A549 (cell line): ENCODE data around the gene IGF1. TPM values are rescaled to one million over a fixed set of nuclear protein-coding genes. Genes with fewer than 3 reads are reported as not detected.

Experiments
- ATAC-seq, 2 experiments: fragments of 200-7000 bp in 1 of 2; fragments of >200 bp in 1 of 2; cut with Nextera tagmentation in 1 of 2; cut with Tn5 transposase in 1 of 2; 3 replicates each; pipeline versions ENCODE4 v1.8.0 to v1.9.1; 2018 to 2020; ENCODE audit warnings: mild to moderate bottlenecking in 1 of 2, moderate library complexity in 1 of 2
- CTCF ChIA-PET: fragments of 300-600 bp; sonication (Branson Sonifier 250); formaldehyde crosslinking; extraction: SDS; loops from one replicate; lab custom pipeline; 2021; ENCODE audit warnings: antibody characterized with exemption, inconsistent platforms; lab: Yijun Ruan, JAX
- POLR2A ChIA-PET: fragments of 350-600 bp; formaldehyde crosslinking; extraction: SDS; loops from one replicate; lab custom pipeline; 2021; ENCODE audit warnings: antibody characterized with exemption, inconsistent platforms; lab: Yijun Ruan, JAX
- DNase-seq, 2 experiments: peaks; one replicate each; pipeline versions ENCODE4 v3.0.0 to v3.0.0-alpha.2; 2011 to 2016; ENCODE audit warnings: low read depth in 1 of 2, low spot score in 1 of 2
- FAIRE-seq: peaks from 2 replicates; lab custom pipeline; 2011; peaks lifted over from hg19 to GRCh38; lab: Jason Lieb, UNC
- H3K27ac ChIP-seq, 2 experiments: fragments of >200 bp; sonication (Bioruptor Twin); formaldehyde crosslinking; 3 replicates each; pipeline ENCODE4 v1.5.1; 2016 to 2017
- H3K4me1 ChIP-seq: fragments of >200 bp; sonication (Bioruptor Twin); formaldehyde crosslinking; 3 replicates; pipeline ENCODE4 v1.6.1; 2016
- H3K4me2 ChIP-seq: fragments of >200 bp; sonication (Bioruptor Twin); formaldehyde crosslinking; 3 replicates; pipeline ENCODE4 v1.6.1; 2016
- H3K4me3 ChIP-seq: fragments of >200 bp; sonication (Bioruptor Twin); formaldehyde crosslinking; 3 replicates; pipeline ENCODE4 v1.5.1; 2016
- H3K9me3 ChIP-seq: fragments of >200 bp; sonication (Bioruptor Twin); formaldehyde crosslinking; 3 replicates; pipeline ENCODE4 v1.6.1; 2016
- CBX2 ChIP-seq: fragments of 200-600 bp; sonication (generic); IDR thresholded peaks from 2 replicates; pipeline ENCODE4 v1.6.1; 2016; ENCODE audit warnings: low read depth, mild to moderate bottlenecking, borderline replicate concordance
- CHD2 ChIP-seq: fragments of 150-350 bp; IDR thresholded peaks from 2 replicates; pipeline ENCODE4 v1.6.1; 2014; ENCODE audit warnings: low read length; ENCODE audit not compliant: partially characterized antibody
- CHD4 ChIP-seq: fragments of 200-600 bp; sonication (generic); IDR thresholded peaks from 2 replicates; pipeline ENCODE4 v1.6.1; 2016; ENCODE audit warnings: antibody characterized with exemption, mild to moderate bottlenecking, borderline replicate concordance
- EP300 ChIP-seq, 2 experiments: fragments of >200 bp; sonication (Bioruptor Twin); formaldehyde crosslinking; IDR thresholded peaks; 2 replicates in 1 of 2; 3 replicates in 1 of 2; pipeline ENCODE4 v1.6.1; 2016 to 2017
- FOXS1 ChIP-seq: fragments of 250-450 bp; sonication (Bioruptor Pico); IDR thresholded peaks from 2 replicates; pipeline ENCODE4 v1.5.0; 2020; ENCODE audit warnings: mild to moderate bottlenecking, moderate library complexity
- GATA3 ChIP-seq: IDR thresholded peaks from 2 replicates; pipeline ENCODE4 v1.6.1; 2012; ENCODE audit warnings: borderline replicate concordance
- HOXA7 ChIP-seq: fragments of 250-450 bp; sonication (Bioruptor Pico); IDR thresholded peaks from 2 replicates; pipeline ENCODE4 v1.5.0; 2020; ENCODE audit warnings: mild to moderate bottlenecking, moderate library complexity
- HOXB5 ChIP-seq: fragments of 250-450 bp; sonication (Bioruptor Pico); IDR thresholded peaks from 2 replicates; pipeline ENCODE4 v1.5.0; 2020; ENCODE audit warnings: mild to moderate bottlenecking, moderate library complexity
- JUN ChIP-seq, 2 experiments: fragments of >200 bp; sonication (Bioruptor Twin); formaldehyde crosslinking; IDR thresholded peaks; 2 replicates in 1 of 2; 3 replicates in 1 of 2; pipeline ENCODE4 v1.6.1; 2016 to 2017
- JUNB ChIP-seq: fragments of >200 bp; sonication (Bioruptor Twin); formaldehyde crosslinking; IDR thresholded peaks from 2 replicates; pipeline ENCODE4 v1.6.1; 2016
- KDM5A ChIP-seq: fragments of 200-600 bp; sonication (generic); IDR thresholded peaks from 2 replicates; pipeline ENCODE4 v1.6.1; 2016; ENCODE audit warnings: antibody characterized with exemption, mild to moderate bottlenecking
- MAFK ChIP-seq: fragments of 450-650 bp; IDR thresholded peaks from 2 replicates; pipeline ENCODE4 v1.6.1; 2014; ENCODE audit not compliant: partially characterized antibody
- MAZ ChIP-seq: fragments of 150-350 bp; IDR thresholded peaks from 2 replicates; pipeline ENCODE4 v1.6.1; 2014; ENCODE audit warnings: antibody characterized with exemption, low read depth, low read length, borderline replicate concordance
- NPAS2 ChIP-seq: fragments of 250-450 bp; sonication (Bioruptor Pico); IDR thresholded peaks from 2 replicates; pipeline ENCODE4 v1.8.0; 2022; ENCODE audit warnings: mild to moderate bottlenecking, moderate library complexity, borderline replicate concordance
- POLR2A ChIP-seq: IDR thresholded peaks from 2 replicates; pipeline ENCODE4 v1.6.1; 2012; ENCODE audit warnings: mild to moderate bottlenecking, low read length
- POLR2AphosphoS2 ChIP-seq: conservative IDR thresholded peaks from 2 replicates; pipeline ENCODE4 v1.6.1; 2012; ENCODE audit warnings: low read length, improper control_type of control experiment, inconsistent platforms
- RAD21 ChIP-seq, 2 experiments: fragments of >200 bp in 1 of 2; sonication (Bioruptor Twin) in 1 of 2; formaldehyde crosslinking in 1 of 2; IDR thresholded peaks in 1 of 2; conservative IDR thresholded peaks in 1 of 2; 2 replicates in 1 of 2; 3 replicates in 1 of 2; pipeline ENCODE4 v1.6.1; 2012 to 2018; ENCODE audit warnings: inconsistent platforms in 1 of 2
- RCOR1 ChIP-seq: fragments of 150-350 bp; IDR thresholded peaks from 2 replicates; pipeline ENCODE4 v1.6.1; 2014; ENCODE audit warnings: antibody characterized with exemption, low read length, low read depth
- RFX5 ChIP-seq: fragments of 450-650 bp; IDR thresholded peaks from 2 replicates; pipeline ENCODE4 v1.7.1; 2014; ENCODE audit warnings: antibody characterized with exemption, mild to moderate bottlenecking, moderate library complexity
- RNF2 ChIP-seq: fragments of 200-600 bp; sonication (generic); IDR thresholded peaks from 2 replicates; pipeline ENCODE4 v1.6.1; 2016; ENCODE audit warnings: low read depth, mild to moderate bottlenecking, antibody characterized with exemption, moderate library complexity, borderline replicate concordance
- SREBF2 ChIP-seq: fragments of 450-650 bp; IDR thresholded peaks from 2 replicates; pipeline ENCODE4 v1.6.1; 2014; ENCODE audit warnings: mild to moderate bottlenecking, moderate library complexity
- TFCP2L1 ChIP-seq: fragments of 250-450 bp; sonication (Bioruptor Pico); IDR thresholded peaks from 2 replicates; pipeline ENCODE4 v1.5.0; 2021; ENCODE audit warnings: mild to moderate bottlenecking
- ZC3H11A ChIP-seq: fragments of 450-650 bp; IDR thresholded peaks from 2 replicates; pipeline ENCODE4 v1.6.1; 2014; ENCODE audit warnings: antibody characterized with exemption, mild to moderate bottlenecking
- ZFP36 ChIP-seq: fragments of 450-650 bp; IDR thresholded peaks from 2 replicates; pipeline ENCODE4 v1.6.1; 2014; ENCODE audit warnings: borderline replicate concordance; ENCODE audit not compliant: partially characterized antibody
- ZSCAN20 ChIP-seq: fragments of 250-450 bp; sonication (Bioruptor Pico); IDR thresholded peaks from 2 replicates; pipeline ENCODE4 v1.8.0; 2022; ENCODE audit warnings: mild to moderate bottlenecking, moderate library complexity
- WGBS: methylation state at CpG from one replicate; pipeline ENCODE4 v1.1.6; 2017; ENCODE audit errors: missing lambda C conversion rate; 5-methylcytosine and 5-hydroxymethylcytosine counted together
- polyA plus RNA-seq, 4 experiments: library from polyadenylated mRNA; depleted of rRNA in 3 of 4; stranded (reverse); fragments of >200 nt; fragmentation: RNase III in 1 of 4; extraction: RNeasy Plus Mini Kit Qiagen cat#74134 plus additional on column Dnase treatment in 1 of 4; gene quantifications; 2 replicates in 3 of 4; 3 replicates in 1 of 4; pipeline ENCODE4 v1.2.3, GENCODE V29; 2011 to 2017
- TF ChIP-seq, protein P1 (sequence below): fragments of 250-450 bp; sonication (Bioruptor Pico); IDR thresholded peaks from 2 replicates; pipeline ENCODE4 v1.5.0; 2021; ENCODE audit warnings: mild to moderate bottlenecking, moderate library complexity, borderline replicate concordance
- TF ChIP-seq, protein P2 (sequence below): fragments of 200-600 bp; sonication (generic); IDR thresholded peaks from 2 replicates; pipeline ENCODE4 v1.6.1; 2016; ENCODE audit warnings: antibody characterized with exemption, mild to moderate bottlenecking, moderate library complexity
- TF ChIP-seq, protein P3 (sequence below): IDR thresholded peaks from 2 replicates; pipeline ENCODE4 v1.6.1; 2012; ENCODE audit warnings: low read depth, borderline replicate concordance
- TF ChIP-seq, protein P4 (sequence below): fragments of 150-350 bp; IDR thresholded peaks from 2 replicates; pipeline ENCODE4 v1.6.1; 2014; ENCODE audit warnings: low read depth, mild to moderate bottlenecking, low read length
- TF ChIP-seq, protein P5 (sequence below): IDR thresholded peaks from 2 replicates; pipeline ENCODE4 v1.6.1; 2012

The IGF1 gene
- polyA plus RNA-seq, 2 of the 4 experiments (the other 2 are of a cell fraction) = 0.16 TPM; not detected in 1

DNA sequence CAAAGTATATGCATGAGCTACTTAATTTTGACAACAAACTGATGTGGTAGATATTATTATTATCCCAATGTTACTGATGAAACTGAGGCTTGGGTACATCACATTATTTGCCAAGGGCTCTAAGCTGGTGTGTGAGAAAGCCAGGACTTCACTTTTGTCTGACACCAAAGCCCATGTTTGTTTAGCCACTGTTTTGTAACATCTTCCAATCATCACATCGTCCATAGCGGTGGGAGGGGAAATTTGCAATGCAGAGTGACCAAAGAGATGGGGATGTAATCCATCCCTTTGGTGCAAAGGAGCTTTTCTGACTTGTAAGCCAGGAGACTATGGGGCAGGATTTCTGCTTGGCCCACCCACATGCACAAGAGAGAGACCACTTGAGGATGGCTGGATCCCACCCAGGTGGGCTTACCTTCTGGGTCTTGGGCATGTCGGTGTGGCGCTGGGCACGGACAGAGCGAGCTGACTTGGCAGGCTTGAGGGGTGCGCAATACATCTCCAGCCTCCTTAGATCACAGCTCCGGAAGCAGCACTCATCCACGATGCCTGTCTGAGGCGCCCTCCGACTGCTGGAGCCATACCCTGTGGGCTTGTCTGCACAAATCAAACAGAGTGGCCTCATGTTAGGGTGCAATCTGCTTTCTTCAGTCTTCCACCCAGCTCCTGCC lies 61.1 kb downstream of the IGF1 start:
- Histone ChIP-seq H3K4me2 (no peak overlapping the region), H3K9me3 (no peaks in the 10 kb centered on the region), H3K4me1 (peaks cover 7% of the 10 kb centered on the region; the same call in 1 of the 3 replicates), H3K4me3 (no peak overlapping the region), H3K27ac (no peak overlapping the region)
- ATAC-seq (no peak), FAIRE-seq (no peak), DNase-seq (no peak)
- CTCF ChIA-PET = interaction anchor here (1.2 kb wide), 1 partner anchor 12 kb away, joined by 4 read pairs; no protein-coding TSS in a partner anchor
- 77% methylated on average over 11 of the region's 11 CpGs for WGBS
- POLR2A ChIA-PET = no interaction called here
- TF ChIP-seq JUN (IDR thresholded peaks at IDR 0.05) (no peak), RNF2 (no peak), ZFP36 (no peak), RCOR1 (no peak), ZC3H11A (no peak), KDM5A (no peak), FOXS1 (no peak), GATA3 (no peak), NPAS2 (CRISPR knock-in tag) (no peak), MAZ (no peak), MAFK (no peak), RAD21 (conservative IDR thresholded peaks at IDR 0.05 in 1 of 2, IDR thresholded peaks at IDR 0.05 in 1 of 2) (no peak), JUNB (no peak), CBX2 (no peak), CHD2 (no peak)
- TF ChIP-seq, protein P1, sequence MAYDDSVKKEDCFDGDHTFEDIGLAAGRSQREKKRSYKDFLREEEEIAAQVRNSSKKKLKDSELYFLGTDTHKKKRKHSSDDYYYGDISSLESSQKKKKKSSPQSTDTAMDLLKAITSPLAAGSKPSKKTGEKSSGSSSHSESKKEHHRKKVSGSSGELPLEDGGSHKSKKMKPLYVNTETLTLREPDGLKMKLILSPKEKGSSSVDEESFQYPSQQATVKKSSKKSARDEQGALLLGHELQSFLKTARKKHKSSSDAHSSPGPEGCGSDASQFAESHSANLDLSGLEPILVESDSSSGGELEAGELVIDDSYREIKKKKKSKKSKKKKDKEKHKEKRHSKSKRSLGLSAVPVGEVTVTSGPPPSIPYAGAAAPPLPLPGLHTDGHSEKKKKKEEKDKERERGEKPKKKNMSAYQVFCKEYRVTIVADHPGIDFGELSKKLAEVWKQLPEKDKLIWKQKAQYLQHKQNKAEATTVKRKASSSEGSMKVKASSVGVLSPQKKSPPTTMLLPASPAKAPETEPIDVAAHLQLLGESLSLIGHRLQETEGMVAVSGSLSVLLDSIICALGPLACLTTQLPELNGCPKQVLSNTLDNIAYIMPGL (CRISPR knock-in tag) = no peak
- TF ChIP-seq, protein P2, sequence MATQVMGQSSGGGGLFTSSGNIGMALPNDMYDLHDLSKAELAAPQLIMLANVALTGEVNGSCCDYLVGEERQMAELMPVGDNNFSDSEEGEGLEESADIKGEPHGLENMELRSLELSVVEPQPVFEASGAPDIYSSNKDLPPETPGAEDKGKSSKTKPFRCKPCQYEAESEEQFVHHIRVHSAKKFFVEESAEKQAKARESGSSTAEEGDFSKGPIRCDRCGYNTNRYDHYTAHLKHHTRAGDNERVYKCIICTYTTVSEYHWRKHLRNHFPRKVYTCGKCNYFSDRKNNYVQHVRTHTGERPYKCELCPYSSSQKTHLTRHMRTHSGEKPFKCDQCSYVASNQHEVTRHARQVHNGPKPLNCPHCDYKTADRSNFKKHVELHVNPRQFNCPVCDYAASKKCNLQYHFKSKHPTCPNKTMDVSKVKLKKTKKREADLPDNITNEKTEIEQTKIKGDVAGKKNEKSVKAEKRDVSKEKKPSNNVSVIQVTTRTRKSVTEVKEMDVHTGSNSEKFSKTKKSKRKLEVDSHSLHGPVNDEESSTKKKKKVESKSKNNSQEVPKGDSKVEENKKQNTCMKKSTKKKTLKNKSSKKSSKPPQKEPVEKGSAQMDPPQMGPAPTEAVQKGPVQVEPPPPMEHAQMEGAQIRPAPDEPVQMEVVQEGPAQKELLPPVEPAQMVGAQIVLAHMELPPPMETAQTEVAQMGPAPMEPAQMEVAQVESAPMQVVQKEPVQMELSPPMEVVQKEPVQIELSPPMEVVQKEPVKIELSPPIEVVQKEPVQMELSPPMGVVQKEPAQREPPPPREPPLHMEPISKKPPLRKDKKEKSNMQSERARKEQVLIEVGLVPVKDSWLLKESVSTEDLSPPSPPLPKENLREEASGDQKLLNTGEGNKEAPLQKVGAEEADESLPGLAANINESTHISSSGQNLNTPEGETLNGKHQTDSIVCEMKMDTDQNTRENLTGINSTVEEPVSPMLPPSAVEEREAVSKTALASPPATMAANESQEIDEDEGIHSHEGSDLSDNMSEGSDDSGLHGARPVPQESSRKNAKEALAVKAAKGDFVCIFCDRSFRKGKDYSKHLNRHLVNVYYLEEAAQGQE = no peak
- TF ChIP-seq, protein P3, sequence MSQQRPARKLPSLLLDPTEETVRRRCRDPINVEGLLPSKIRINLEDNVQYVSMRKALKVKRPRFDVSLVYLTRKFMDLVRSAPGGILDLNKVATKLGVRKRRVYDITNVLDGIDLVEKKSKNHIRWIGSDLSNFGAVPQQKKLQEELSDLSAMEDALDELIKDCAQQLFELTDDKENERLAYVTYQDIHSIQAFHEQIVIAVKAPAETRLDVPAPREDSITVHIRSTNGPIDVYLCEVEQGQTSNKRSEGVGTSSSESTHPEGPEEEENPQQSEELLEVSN = no peak

DNA sequence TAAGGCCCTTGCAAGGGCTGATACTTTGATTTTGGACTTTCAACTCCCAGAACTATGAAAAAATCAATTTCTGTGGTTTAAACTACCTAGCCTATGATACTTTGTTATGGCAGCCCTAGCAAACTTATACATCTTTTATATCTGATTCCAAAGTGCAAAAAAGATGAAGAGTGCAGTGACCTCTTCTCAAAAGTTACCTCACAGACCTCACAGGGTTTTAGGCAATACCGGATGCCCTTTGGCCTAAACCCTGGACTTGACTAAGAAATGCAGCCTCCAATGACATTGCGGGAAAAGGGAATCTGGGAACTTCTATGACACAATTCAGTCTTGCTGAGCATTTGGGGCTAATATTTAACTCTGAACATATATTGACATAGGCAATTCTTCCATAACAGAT lies 63.3 kb downstream of the IGF1 start:
- peak in 1 of 2 experiments; percentile 51 for DNase-seq
- Histone ChIP-seq H3K4me1 (peaks cover 7% of the 10 kb centered on the region; the same call in 1 of the 3 replicates), H3K9me3 (no peaks in the 10 kb centered on the region), H3K4me2 (no peak overlapping the region), H3K4me3 (no peak overlapping the region), H3K27ac (no peak overlapping the region)
- POLR2A ChIA-PET = no interaction called here
- 61% methylated on average over 2 of the region's 2 CpGs for WGBS
- no peak; a peak in 1 of 6 replicates for ATAC-seq
- CTCF ChIA-PET = interaction anchor here (1.0 kb wide), 1 partner anchor 20 kb away, joined by 3 read pairs; no protein-coding TSS in a partner anchor
- no peak for FAIRE-seq
- TF ChIP-seq CHD4 (no peak), EP300 (IDR thresholded peaks at IDR 0.05) (no peak), RNF2 (no peak), HOXA7 (CRISPR knock-in tag) (no peak), HOXB5 (CRISPR knock-in tag) (no peak), RFX5 (no peak), GATA3 (no peak), SREBF2 (no peak), POLR2AphosphoS2 (no peak), POLR2A (no peak), ZSCAN20 (no peak), TFCP2L1 (no peak)
- TF ChIP-seq, protein P3 = no peak
- TF ChIP-seq, protein P4, sequence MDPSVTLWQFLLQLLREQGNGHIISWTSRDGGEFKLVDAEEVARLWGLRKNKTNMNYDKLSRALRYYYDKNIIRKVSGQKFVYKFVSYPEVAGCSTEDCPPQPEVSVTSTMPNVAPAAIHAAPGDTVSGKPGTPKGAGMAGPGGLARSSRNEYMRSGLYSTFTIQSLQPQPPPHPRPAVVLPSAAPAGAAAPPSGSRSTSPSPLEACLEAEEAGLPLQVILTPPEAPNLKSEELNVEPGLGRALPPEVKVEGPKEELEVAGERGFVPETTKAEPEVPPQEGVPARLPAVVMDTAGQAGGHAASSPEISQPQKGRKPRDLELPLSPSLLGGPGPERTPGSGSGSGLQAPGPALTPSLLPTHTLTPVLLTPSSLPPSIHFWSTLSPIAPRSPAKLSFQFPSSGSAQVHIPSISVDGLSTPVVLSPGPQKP = no peak
- TF ChIP-seq, protein P5, sequence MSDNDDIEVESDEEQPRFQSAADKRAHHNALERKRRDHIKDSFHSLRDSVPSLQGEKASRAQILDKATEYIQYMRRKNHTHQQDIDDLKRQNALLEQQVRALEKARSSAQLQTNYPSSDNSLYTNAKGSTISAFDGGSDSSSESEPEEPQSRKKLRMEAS = no peak
